GM18505 (cell line): ENCODE data around the gene CLEC16A.

Experiments used
- ATAC-seq: cut with Tn5 transposase; IDR thresholded peaks from one replicate; pipeline ENCODE4 v1.9.1; 2021; ENCODE audit not compliant: unreplicated experiment
- POLR2A ChIP-seq: IDR thresholded peaks from 4 replicates; pipeline ENCODE4 v1.6.1; 2011; ENCODE audit warnings: borderline replicate concordance; ENCODE audit not compliant: insufficient read depth, insufficient read length; ENCODE audit errors: extremely low read depth

The CLEC16A gene

GRCh38 chr16:11036868-11037410 is 92.6 kb downstream of the CLEC16A start:
- ATAC-seq = no peak
- no peak for TF ChIP-seq POLR2A

- ATAC-seq = no peak
- TF ChIP-seq POLR2A = no peak
These were observed 93.9 kb downstream of the CLEC16A start for GRCh38 chr16:11038305-11038704.

DNA sequence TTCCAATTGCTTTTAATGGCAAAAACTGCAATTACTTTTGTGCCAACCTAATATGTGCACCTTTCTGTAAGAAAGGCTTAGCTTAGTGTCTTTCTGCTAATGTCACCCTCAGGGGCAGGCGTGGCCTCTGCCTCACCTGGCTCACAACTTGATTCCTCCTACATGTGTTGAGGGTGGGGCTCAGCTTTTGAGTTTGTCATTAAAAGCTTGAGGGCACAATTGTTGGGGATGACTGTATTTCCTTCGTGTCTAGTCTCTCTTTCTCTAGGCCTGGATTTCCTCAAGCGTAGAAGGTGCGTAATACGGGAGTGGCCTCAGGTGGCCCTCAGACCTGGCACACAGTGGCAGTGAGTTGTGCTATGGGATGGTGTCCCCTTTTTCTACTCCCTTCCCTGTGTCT is 94.4 kb downstream of the CLEC16A start:
- no peak for ATAC-seq

GRCh38 chr16:11039726-11040125 is 95.4 kb downstream of the CLEC16A start:
- ATAC-seq = no peak
- TF ChIP-seq POLR2A = no peak

More for the DNA sequence above, 94.4 kb downstream of the CLEC16A start:
- no peak for TF ChIP-seq POLR2A

DNA sequence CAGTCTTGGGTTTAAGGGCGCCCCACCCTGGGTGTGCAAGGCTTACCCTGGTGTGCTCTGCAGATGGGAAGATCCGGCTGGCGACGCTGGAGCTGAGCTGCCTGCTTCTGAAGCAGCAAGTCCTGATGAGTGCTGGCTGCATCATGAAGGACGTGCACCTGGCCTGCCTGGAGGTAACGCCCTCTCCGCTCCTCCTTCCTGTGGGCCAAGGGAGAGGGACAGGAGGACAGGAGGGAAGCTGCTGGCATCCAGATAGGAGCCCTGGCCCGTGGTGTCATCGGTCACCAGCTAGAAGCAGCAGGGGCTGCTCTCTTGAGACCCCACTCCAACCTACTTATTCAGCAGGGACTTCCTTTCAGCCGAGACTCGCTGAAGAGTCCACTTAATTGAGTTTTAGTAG is 97.8 kb downstream of the CLEC16A start:
- no peak for ATAC-seq
- TF ChIP-seq POLR2A = no peak

GRCh38 chr16:11045441-11045840 is 101.1 kb downstream of the CLEC16A start:
- TF ChIP-seq POLR2A = no peak
- no peak for ATAC-seq

DNA sequence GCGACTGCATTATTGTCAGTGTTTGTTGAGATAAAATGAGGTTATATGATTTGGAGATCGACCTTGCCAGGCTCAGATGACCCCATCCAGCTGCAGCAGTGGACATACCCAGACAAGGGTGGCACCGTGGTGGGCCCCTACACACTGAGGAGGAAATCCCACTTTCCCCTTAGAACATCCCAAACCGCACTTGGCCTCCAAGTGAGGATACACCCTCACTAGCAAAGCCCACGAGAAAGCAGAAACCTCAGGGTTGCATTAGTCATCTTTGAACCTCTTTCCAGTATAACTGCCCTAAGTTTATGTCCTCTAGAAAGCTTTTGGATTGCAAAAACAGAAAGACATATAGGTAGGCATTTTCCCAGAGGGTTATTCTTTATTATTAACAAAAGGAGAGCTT is 101.5 kb downstream of the CLEC16A start:
- ATAC-seq = no peak
- TF ChIP-seq POLR2A = no peak

DNA sequence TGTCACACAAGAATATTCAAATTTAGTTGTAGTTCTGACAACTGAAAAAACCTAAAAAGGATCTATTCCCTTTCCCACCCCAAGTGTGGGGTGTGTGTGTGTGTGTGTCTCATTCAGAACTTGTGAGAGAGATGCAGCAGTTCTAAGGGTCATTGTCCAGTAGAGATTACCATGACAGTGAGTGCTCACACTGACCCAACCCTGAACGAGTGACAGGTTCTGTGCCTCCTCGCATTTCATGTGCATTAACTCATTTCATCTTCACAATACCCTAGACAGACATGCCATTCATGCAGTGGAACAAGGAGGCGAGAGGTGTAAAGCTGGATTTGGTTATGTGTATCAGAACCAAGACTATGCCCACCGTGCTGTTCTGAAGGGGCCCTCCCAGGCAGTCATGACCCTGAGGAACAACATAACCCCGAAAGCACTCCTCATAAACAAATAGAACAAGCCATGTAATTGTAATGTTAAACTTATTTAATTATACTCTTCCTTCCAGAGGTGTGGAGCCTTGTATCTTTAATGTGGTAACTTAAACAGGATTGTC is 102.1 kb downstream of the CLEC16A start:
- no peak for ATAC-seq
- TF ChIP-seq POLR2A = no peak

DNA sequence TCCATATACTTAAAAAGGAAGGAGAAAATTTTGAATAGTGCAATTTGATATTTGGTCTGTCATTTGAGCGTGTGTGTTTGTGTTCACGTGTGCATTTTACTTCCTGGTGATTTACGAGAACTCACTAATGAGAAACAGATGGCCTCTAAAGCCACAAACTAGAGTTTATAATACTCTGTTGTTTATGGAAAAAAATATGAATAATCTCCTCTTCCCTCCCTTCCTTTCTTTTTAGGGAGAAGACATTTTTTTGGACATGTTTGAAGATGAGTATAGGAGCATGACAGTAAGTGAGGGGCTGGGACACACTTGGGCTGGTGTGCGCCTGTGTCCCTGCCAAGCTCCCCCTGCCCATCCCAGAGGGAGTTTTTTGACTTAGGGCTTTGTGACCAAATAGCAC is 102.7 kb downstream of the CLEC16A start:
- no peak for TF ChIP-seq POLR2A

DNA sequence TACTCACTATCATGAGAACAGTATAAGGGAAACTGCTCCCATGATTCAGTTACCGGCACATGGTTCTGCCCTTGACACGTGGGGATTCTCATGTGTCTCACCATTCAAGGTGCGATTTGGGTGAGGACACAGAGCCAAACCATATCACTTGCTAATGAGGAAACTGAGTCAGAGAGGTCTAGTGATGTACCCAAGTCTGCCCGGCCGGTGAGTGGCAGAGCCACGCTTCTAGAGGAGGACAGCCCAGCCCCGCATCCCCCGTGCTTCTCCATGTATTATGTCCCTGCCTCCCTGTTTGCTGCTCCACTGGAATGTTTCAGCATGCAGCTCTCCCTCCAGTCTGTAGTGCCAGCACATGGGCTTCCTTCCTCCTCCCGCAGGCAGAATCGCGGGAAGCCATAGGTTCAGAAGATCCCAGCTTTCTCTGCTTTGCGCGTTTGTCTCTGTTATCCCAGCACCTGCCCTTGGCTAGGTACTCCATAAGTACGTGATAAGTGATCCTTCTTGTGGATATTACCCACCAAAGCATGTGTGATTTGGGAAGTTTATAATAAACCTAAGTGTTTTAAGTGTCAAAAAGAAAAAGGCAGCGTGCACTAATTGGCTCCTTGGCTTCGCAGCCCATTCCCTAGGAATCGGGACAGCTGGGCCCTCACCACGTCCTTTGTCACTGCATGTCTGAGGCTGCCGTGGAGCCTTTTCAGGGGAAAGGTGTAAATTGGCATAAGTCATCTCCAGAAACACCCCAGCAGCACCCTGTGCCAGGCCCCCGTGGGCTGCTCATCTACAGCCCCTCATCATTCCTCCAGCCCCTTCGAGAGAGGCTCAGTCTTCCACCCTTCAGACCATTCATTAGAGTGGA is 103.8 kb downstream of the CLEC16A start:
- no peak for ATAC-seq
- no peak for TF ChIP-seq POLR2A

More for the DNA sequence above, 102.7 kb downstream of the CLEC16A start:
- no peak for ATAC-seq

GRCh38 chr16:11049396-11050059 is 105.2 kb downstream of the CLEC16A start:
- no peak for TF ChIP-seq POLR2A
- no peak for ATAC-seq

DNA sequence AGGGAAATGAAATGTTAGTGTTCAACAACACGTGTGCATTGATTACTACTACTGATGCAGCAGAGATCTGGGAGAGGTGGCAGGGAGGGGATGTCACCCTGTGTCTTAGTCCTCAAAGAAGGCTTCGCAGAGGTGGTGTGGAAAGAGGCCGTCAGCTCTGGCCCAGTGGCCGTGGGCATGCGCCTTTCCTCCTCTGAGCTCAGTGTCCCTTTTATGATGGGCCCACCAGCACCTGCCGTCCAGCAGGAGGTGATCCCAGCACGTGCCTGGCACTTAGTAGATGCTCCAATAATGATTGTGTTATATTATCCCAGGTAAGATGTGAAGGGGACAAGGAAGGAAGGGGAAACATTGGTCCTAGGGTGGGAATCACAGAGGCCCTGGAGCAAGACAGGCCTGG is 106.2 kb downstream of the CLEC16A start:
- TF ChIP-seq POLR2A = no peak
- no peak for ATAC-seq

DNA sequence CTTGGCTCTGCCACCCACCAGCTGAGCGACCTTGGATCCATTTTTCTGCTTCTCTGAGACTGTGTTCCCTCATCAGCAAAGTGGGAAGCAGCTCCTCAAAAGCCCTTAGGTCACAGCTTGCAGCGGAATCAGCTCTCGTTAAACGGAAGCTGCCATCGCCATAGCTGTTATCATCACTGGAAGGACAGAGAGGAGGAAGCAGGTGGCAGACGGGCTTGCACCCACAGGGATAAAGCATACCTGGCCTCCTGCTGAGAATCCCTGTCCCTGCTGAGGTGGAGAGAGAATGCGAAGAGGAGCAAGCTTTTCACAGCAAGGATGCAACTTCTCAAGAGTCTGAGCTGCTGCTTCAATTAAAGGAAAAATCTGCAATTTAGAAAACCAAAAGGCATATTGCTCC is 106.6 kb downstream of the CLEC16A start:
- no peak for TF ChIP-seq POLR2A
- no peak for ATAC-seq

DNA sequence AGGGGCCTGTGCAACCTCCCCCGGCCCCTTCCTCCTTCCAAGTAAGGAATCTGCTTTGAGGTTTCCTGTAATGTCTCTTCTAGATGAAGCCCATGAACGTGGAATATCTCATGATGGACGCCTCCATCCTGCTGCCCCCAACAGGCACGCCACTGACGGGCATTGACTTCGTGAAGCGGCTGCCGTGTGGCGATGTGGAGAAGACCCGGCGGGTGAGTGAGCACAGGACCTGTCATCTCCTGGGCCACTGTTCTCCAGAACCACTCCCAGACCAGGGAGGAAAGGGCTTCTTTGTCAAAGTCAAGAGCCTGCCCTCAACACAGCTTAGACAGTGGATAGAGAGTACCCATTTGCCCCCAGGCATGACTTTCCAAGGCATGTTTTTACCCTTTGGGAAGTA is 107.1 kb downstream of the CLEC16A start:
- ATAC-seq = no peak

More for the DNA sequence above, 107.1 kb downstream of the CLEC16A start:
- TF ChIP-seq POLR2A = no peak
